PC-3 (cell line): ENCODE results near the gene ERMARD. TPM values are rescaled to one million over a fixed set of nuclear protein-coding genes. Genes with fewer than 3 reads are reported as not detected.

Experiments
- ATAC-seq: fragments of 200-7000 bp; cut with Tn5 transposase; 2 replicates; pipeline ENCODE4 v1.9.1; 2020; ENCODE audit warnings: mild to moderate bottlenecking, moderate library complexity
- BruUV-seq: library from RNA; stranded (reverse); fragments of 400-500 nt; replicated peaks from 2 replicates; lab custom pipeline; 2021; lab: Mats Ljungman, UMichigan
- CTCF ChIA-PET: fragments of 300-600 bp; sonication (Branson Sonifier 250); formaldehyde crosslinking; loops from one replicate; lab custom pipeline; 2022; ENCODE audit warnings: antibody characterized with exemption; lab: Charles Lee
- POLR2A ChIA-PET: fragments of 300-600 bp; sonication (Branson Sonifier 250); formaldehyde crosslinking; loops from one replicate; lab custom pipeline; 2022; ENCODE audit warnings: antibody characterized with exemption; ENCODE audit not compliant: unreplicated experiment; lab: Charles Lee
- DNase-seq: peaks from one replicate; pipeline ENCODE4 v3.0.0-alpha.2; 2015
- H2AFZ ChIP-seq: fragments of 300-600 bp; sonication (generic); 2 replicates; pipeline ENCODE4 v1.6.0; 2016; ENCODE audit warnings: antibody characterized with exemption, low read length
- H3F3A ChIP-seq: fragments of 300-600 bp; sonication (generic); one replicate; pipeline ENCODE4 v1.6.0; 2017; ENCODE audit warnings: antibody characterized with exemption, low read length, control low read depth, mild to moderate bottlenecking; ENCODE audit not compliant: unreplicated experiment
- H3K27ac ChIP-seq: fragments of 300-600 bp; sonication (generic); 2 replicates; pipeline ENCODE4 v1.5.1; 2016; ENCODE audit warnings: mild to moderate bottlenecking, low read length
- H3K27me3 ChIP-seq: fragments of 300-600 bp; sonication (generic); 2 replicates; pipeline ENCODE4 v1.6.1; 2016; ENCODE audit warnings: low read length, mixed read lengths
- H3K36me3 ChIP-seq: fragments of 300-600 bp; sonication (generic); 2 replicates; pipeline ENCODE4 v1.6.1; 2016; ENCODE audit warnings: low read depth, mixed run types, low read length, mixed read lengths
- H3K4me1 ChIP-seq: fragments of 300-600 bp; sonication (generic); 2 replicates; pipeline ENCODE4 v1.5.1; 2016; ENCODE audit warnings: low read length; ENCODE audit not compliant: insufficient read depth
- H3K4me2 ChIP-seq: fragments of 300-600 bp; sonication (generic); 2 replicates; pipeline ENCODE4 v1.6.0; 2016; ENCODE audit warnings: low read length
- H3K4me3 ChIP-seq: fragments of 300-600 bp; sonication (generic); 2 replicates; pipeline ENCODE4 v1.5.1; 2016; ENCODE audit warnings: mild to moderate bottlenecking, low read length, mixed read lengths
- H3K79me2 ChIP-seq: fragments of 300-600 bp; sonication (generic); 2 replicates; pipeline ENCODE4 v1.6.1; 2017; ENCODE audit warnings: low read length, mixed read lengths
- H3K9ac ChIP-seq: fragments of 300-600 bp; sonication (generic); 2 replicates; pipeline ENCODE4 v1.6.0; 2016; ENCODE audit warnings: mild to moderate bottlenecking, low read length
- H3K9me2 ChIP-seq: fragments of 300-600 bp; sonication (generic); replicated peaks from 2 replicates; pipeline ENCODE4 v1.6.1; 2016; ENCODE audit warnings: mixed run types, low read length, mixed read lengths
- H3K9me3 ChIP-seq: fragments of 300-600 bp; sonication (generic); 2 replicates; pipeline ENCODE4 v1.6.1; 2016; ENCODE audit warnings: low read length, mixed read lengths
- H4K20me1 ChIP-seq: fragments of 300-600 bp; sonication (generic); 2 replicates; pipeline ENCODE4 v1.6.1; 2016; ENCODE audit warnings: low read length, mixed read lengths
- CTCF ChIP-seq: fragments of 300-600 bp; sonication (generic); conservative IDR thresholded peaks from 2 replicates; pipeline ENCODE4 v1.5.1; 2017; ENCODE audit warnings: antibody characterized with exemption, low read depth, mild to moderate bottlenecking, low read length
- EZH2 ChIP-seq: fragments of 300-600 bp; sonication (generic); IDR thresholded peaks from one replicate; pipeline ENCODE4 v1.6.1; 2017; ENCODE audit warnings: antibody characterized with exemption, mild to moderate bottlenecking, low read length; ENCODE audit not compliant: unreplicated experiment
- EZH2phosphoT487 ChIP-seq: fragments of 300-600 bp; sonication (generic); IDR thresholded peaks from 2 replicates; pipeline ENCODE4 v1.6.1; 2018; ENCODE audit warnings: mild to moderate bottlenecking, antibody characterized with exemption, low read length, borderline replicate concordance
- intact Hi-C: fragments of 100-400 bp; cut with micrococcal nuclease; formaldehyde crosslinking; loops from 2 replicates; pipeline ENCODE4 v1.9.0; 2023
- total RNA-seq: library from RNA; depleted of rRNA; stranded (reverse); fragments of >200 nt; gene quantifications from 2 replicates; pipeline ENCODE4 v1.2.3, GENCODE V29; 2014

ERMARD gene
- total RNA-seq, 1 experiment from 2014 or later, result 16.3 TPM

DNA sequence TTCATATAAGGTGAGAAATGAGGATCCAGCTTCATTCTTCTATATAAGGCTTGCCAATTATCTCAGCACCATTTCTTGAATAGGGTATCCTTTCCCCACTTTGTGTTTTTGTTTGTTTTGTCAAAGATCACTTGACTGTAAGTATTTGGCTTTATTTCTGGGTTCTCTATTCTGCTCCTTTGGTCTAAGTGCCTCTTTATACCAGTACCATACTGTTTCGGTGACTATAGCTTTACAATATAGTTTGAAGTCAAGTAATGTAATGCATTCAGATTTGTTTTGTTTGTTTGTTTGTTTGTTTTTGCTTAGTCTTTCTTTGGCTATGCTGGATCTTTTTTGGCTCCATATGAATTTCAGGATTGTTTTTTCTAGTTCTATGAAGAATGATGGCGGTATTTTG is 64.6 kb downstream of the ERMARD start:
- ChIA-PET POLR2A (no interaction called here), CTCF (no interaction called here)
- Histone ChIP-seq H3K4me2 (no peak overlapping the region), H3K9me2 (no peaks in the 10 kb centered on the region), H3K27me3 (no peaks in the 10 kb centered on the region), H3K4me1 (no peaks in the 10 kb centered on the region), H3K9me3 (no peaks in the 10 kb centered on the region), H3K4me3 (no peak overlapping the region), H2AFZ (no peak overlapping the region), H3K36me3 (no peaks in the 10 kb centered on the region), H4K20me1 (no peaks in the 10 kb centered on the region), H3K79me2 (no peaks in the 10 kb centered on the region), H3K9ac (no peak overlapping the region), H3F3A (no peaks in the 10 kb centered on the region), H3K27ac (no peak overlapping the region)
- intact Hi-C loops, result no loop called here
- no TSS peak for BruUV-seq
- DNase-seq (no peak), ATAC-seq (no peak)
- TF ChIP-seq CTCF (no peak), EZH2phosphoT487 (no peak), EZH2 (no peak)

- CTCF ChIA-PET, result no interaction called here
- POLR2A ChIA-PET, result no interaction called here
- Histone ChIP-seq H3F3A (no peaks in the 10 kb centered on the region), H3K79me2 (no peaks in the 10 kb centered on the region), H3K4me3 (no peak overlapping the region), H3K27me3 (no peaks in the 10 kb centered on the region), H2AFZ (no peak overlapping the region), H4K20me1 (no peaks in the 10 kb centered on the region), H3K9ac (no peak overlapping the region), H3K9me3 (no peaks in the 10 kb centered on the region), H3K27ac (no peak overlapping the region), H3K36me3 (no peaks in the 10 kb centered on the region), H3K4me1 (no peaks in the 10 kb centered on the region), H3K4me2 (no peak overlapping the region), H3K9me2 (no peaks in the 10 kb centered on the region)
- ATAC-seq (no peak), DNase-seq (no peak)
- BruUV-seq, result no TSS peak
- TF ChIP-seq CTCF (no peak), EZH2phosphoT487 (no peak), EZH2 (no peak)
- intact Hi-C loops, result no loop called here
These were observed 65.6 kb downstream of the ERMARD start for GRCh38 chr6:169816975-169817374.

- TF ChIP-seq EZH2phosphoT487 (no peak), CTCF (no peak), EZH2 (no peak)
- Histone ChIP-seq H3K4me1 (no peaks in the 10 kb centered on the region), H3K4me2 (no peak overlapping the region), H3K9me2 (no peaks in the 10 kb centered on the region), H3K27ac (no peak overlapping the region), H3K36me3 (no peaks in the 10 kb centered on the region), H3K4me3 (no peak overlapping the region), H4K20me1 (no peaks in the 10 kb centered on the region), H3K9ac (no peak overlapping the region), H3K27me3 (no peaks in the 10 kb centered on the region), H3K9me3 (no peaks in the 10 kb centered on the region), H3K79me2 (no peaks in the 10 kb centered on the region), H3F3A (no peaks in the 10 kb centered on the region), H2AFZ (no peak overlapping the region)
- ChIA-PET POLR2A (no interaction called here), CTCF (no interaction called here)
- no TSS peak for BruUV-seq
- ATAC-seq (no peak), DNase-seq (no peak)
- intact Hi-C loops, result no loop called here
These were observed 68.9 kb downstream of the ERMARD start for GRCh38 chr6:169820358-169820757.
